Pericardium fibroblast (primary cell): ENCODE measurements around the gene GPBP1. TPM values are rescaled to one million over a fixed set of nuclear protein-coding genes. Genes with fewer than 3 reads are reported as not detected.

Source experiments
- total RNA-seq: library from RNA; depleted of rRNA; stranded (reverse); fragments of >200 nt; gene quantifications from 2 replicates; pipeline ENCODE4 v1.2.3, GENCODE V29; 2015

The GPBP1 gene
- total RNA-seq, result 31.9 and 35.4 TPM in 2 replicates

GRCh38 chr5:57173319-57174127, at the start of gene GPBP1:
Gene GPBP1, plus strand, starts transcription at chr5:57174059. Its CDS starts 40,072 bp downstream, at chr5:57214131.

Other genes starting within 250 kb of the GPBP1 start
- 28.9 and 54.8 TPM in 2 replicates for gene MIER3, start 221.9 kb upstream of the GPBP1 start, total RNA-seq